HG03378 (cell line): ENCODE measurements around the gene SESN3.

Experiments
- ATAC-seq: cut with Tn5 transposase; IDR thresholded peaks from one replicate; pipeline ENCODE4 v1.9.1; 2021; ENCODE audit warnings: mild to moderate bottlenecking, moderate library complexity; ENCODE audit not compliant: unreplicated experiment

SESN3 gene

GRCh38 chr11:95128602-95129001 lies 102.4 kb downstream of the SESN3 start:
- ATAC-seq = no peak

DNA sequence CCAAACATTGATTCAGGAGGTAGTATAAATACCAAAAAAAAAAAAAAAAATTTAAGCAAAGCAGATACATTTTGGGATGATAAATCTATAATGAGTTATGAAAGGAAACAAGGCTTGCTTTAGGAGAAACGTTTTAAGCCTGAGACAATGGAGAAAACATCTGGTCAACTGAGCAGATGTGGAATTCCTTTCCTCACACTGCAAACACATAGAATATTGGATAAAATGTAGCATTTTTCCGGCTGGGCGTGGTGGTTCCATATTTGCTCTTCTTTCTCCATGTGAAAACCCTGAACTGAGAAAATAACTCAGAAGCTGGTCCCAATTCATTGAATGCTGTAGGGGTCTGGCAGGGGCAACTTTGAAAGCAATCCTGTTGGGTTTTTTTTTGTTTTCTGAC lies 107.4 kb downstream of the SESN3 start:
- no peak for ATAC-seq

DNA sequence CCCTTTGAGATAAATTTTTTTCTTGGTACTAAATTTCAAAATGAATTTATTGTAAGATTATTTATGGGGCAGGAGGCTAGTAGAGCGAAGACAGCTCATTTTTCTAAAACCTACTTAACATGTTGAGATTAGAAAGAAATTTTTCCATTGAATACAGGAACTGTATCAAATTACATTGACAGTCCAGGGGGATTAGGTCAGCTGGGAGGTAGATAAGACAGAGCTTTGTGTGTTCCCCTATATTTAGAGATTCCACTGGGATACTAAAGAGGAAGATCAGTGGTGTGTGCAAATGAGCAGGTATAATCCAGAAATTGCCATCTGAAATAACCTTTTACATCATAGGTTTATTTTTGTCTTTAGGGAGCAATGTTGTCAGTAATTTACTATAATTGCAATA lies 109.3 kb downstream of the SESN3 start:
- ATAC-seq = no peak

DNA sequence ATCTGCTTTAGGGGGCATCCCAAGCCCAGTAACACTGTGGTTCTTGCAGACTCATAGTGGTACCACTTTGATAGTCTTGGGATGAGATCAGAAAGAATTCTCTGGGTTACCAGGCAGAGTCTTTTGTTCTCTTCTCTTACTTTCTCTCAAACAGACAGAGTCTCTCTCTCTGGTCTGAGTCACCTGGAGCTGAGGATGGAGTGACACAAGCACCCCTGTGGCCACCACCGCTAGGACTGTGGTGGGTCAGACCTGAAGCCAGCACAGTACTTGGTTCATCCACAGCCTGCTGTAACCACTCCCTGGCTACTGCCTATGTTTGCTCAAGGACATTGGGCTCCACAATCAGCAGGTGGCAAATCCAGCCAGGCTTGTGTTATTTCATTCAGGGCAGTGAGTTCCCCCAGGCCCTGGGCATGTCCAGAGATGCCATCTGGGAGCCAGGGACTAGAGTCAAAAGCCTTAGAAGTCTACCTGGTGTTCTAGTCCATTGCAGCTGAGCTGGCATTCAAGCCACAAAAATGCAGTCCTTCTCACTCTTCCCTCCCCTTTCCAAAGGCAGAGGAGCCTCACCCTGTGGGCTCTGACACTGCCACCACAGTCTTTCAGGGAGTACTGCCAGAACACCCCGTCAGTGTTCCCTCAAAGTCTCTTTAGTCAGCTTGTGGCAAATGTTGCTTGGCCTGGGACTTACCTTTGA lies 111.5 kb downstream of the SESN3 start:
- no peak for ATAC-seq

- ATAC-seq = no peak
Measured at GRCh38 chr11:95115597-95115996, 115.4 kb downstream of the SESN3 start.
